Central memory CD4-positive, alpha-beta T cell (primary cell): ENCODE measurements around the gene KRTAP10-8.
"Not testable (repeated sequence)": the region's sequence is repeated elsewhere in the genome, so short reads cannot be mapped to it uniquely, and the experiment has no call there.

Source experiments
- DNase-seq: peaks from one replicate; pipeline ENCODE4 v3.0.0; 2022

Gene KRTAP10-8

GRCh38 chr21:44599264-44600029, 12.4 kb upstream of the KRTAP10-8 start:
- no peak for DNase-seq

DNA sequence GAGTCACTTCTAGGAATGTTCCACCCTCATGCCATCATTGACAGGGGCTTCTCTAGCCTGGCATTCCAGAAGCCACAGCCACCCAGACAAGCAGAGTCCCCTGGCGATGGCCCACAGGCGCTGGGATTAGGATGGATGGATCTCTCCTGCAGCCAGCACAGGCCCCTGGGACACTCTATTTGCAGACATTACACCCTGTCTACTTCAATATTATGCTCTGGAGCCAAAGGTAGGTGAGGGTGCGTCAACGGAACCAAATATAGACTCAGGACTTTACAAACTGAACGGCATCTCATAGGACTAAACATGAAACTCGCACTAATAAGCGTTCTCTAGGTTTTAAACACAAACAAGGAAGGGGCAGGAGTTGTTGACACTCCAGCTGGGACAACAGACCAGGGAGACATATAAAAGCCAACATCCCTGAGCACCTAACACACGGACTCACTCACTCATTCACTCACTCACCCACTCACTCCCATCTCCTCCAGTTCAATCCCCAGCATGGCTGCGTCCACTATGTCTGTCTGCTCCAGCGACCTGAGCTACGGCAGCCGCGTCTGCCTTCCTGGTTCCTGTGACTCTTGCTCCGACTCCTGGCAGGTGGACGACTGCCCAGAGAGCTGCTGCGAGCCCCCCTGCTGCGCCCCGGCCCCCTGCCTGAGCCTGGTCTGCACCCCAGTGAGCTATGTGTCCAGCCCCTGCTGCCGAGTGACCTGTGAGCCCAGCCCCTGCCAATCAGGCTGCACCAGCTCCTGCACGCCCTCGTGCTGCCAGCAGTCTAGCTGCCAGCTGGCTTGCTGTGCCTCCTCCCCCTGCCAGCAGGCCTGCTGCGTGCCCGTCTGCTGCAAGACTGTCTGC, 11.5 kb upstream of the KRTAP10-8 start, which contains the start of gene KRTAP10-7:
KRTAP10-7 (plus strand) TSS at position 480 of the 861 bp plus-strand sequence; CDS start at position 505, 25 bp downstream.
- not testable (repeated sequence) for DNase-seq

DNA sequence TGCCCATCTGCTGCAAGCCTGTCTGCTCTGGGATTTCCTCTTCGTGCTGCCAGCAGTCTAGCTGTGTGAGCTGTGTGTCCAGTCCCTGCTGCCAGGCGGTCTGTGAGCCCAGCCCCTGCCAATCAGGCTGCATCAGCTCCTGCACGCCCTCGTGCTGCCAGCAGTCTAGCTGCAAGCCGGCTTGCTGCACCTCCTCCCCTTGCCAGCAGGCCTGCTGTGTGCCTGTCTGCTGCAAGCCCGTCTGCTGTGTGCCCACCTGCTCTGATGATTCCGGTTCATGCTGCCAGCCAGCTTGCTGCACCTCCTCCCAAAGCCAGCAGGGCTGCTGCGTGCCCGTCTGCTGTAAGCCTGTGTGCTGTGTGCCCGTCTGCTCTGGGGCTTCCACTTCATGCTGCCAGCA, 10.8 kb upstream of the KRTAP10-8 start:
- not testable (repeated sequence) for DNase-seq

DNA sequence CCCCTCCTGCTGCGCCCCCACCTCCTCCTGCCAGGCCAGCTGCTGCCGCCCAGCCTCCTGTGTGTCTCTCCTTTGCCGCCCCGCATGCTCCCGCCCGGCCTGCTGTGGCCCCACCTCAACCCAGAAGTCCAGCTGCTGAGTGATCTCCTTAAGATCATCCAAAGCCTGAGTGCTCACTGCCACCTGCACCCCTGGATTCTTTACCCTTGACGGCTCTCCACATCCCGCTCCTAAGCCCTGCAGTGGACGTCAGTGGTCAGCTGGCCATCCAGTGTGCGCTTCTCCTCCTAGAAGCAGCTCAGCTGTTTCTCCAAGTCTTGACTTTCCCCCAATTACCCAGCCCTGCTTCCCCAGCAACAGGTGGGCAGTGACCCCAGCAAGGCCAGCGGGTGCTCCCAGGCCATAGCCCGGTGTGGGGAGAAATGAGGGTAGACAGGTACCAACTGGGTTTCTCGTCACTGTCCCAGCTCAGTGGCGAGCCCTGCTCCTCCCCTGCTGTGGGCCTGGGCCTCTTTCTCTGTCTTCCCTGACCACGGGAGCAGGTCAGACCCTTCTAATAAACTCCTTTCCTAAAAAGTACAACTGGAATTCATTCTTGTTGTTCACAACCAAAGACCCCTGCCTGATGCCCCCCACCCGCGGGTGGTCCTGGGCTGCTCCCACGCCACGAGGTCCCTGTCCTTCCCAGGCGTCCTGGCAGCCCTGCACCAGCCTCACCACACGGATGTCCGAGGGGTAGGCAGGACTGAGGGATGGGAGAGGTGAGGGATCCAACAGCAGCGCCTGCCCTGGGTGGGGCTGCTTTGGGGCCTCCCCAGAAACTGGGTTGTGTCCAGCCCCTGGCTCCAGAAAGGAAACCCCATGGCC, 10.1 kb upstream of the KRTAP10-8 start:
- no peak for DNase-seq

GRCh38 chr21:44602463-44602850, 9.4 kb upstream of the KRTAP10-8 start:
- DNase-seq, result no peak

DNA sequence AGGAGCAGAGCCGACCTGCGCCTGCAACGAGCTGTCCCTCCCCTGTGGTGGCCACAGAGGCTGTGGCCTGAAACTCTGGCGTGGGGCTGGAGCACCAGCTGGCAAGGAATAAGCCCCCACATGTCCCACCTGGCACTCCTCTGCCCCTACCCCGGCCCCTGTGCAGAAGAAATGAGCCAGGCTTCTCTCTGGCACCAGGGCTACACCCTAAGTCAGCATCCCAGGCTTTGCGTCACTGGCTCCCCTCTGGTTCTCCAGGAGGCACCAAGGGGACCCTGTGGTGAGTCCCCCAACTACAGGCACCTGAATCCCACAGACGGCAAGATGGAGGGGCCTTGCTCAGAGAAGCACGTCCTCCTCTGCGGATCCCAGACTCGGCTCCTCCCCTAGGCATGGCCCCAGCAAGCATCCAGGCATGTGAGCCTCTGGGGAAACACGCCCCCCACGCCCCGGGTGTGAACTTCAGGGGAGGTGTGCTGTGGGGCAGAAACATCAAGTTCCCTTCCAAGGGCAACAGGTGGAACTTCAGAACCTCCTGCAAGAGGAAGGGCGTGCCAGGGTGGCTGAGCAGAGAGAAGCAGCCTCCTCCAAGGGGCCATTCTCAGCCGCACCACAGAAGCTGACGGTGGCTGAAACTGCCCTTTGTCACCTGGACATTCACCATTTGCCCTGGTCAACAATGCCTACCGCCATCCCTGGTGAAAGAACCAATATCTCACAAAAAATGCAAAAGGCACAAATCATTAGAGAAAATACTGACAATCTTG, 8.6 kb upstream of the KRTAP10-8 start:
- DNase-seq, result no peak

GRCh38 chr21:44603911-44604310, 8.0 kb upstream of the KRTAP10-8 start:
- DNase-seq, result no peak

GRCh38 chr21:44606495-44606894, 5.4 kb upstream of the KRTAP10-8 start:
- no peak for DNase-seq

GRCh38 chr21:44609193-44609592, 2.7 kb upstream of the KRTAP10-8 start:
- no peak for DNase-seq

- not testable (repeated sequence) for DNase-seq
These were observed 1.6 kb upstream of the KRTAP10-8 start for GRCh38 chr21:44610157-44610843.

GRCh38 chr21:44611551-44611950, 328 bp upstream of the KRTAP10-8 start:
- DNase-seq, result no peak

DNA sequence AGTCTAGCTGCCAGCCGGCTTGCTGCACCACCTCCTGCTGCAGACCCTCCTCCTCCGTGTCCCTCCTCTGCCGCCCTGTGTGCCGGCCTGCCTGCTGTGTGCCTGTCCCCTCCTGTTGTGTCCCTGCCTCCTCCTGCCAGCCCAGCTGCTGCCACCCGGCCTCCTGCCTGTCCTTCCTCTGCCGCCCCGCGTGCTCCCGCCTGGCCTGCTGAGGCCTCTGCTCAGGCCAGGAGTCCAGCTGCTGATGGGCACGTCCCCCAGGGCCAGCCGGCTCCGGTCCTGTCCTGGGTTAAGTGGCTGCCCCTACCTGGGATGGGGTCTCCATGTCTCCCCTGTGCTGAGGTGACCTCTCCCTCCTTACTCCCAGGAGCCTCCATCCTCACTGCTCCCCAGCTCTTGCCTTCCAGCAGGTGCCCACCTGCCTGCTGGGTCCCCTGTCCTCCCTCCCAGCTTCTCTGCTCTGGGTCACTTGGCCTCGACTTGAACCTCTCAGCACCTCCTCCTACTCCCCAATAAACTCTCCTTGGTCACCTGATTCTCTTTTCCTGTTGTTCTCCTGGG, 870 bp downstream of the KRTAP10-8 start:
- DNase-seq, result no peak

DNA sequence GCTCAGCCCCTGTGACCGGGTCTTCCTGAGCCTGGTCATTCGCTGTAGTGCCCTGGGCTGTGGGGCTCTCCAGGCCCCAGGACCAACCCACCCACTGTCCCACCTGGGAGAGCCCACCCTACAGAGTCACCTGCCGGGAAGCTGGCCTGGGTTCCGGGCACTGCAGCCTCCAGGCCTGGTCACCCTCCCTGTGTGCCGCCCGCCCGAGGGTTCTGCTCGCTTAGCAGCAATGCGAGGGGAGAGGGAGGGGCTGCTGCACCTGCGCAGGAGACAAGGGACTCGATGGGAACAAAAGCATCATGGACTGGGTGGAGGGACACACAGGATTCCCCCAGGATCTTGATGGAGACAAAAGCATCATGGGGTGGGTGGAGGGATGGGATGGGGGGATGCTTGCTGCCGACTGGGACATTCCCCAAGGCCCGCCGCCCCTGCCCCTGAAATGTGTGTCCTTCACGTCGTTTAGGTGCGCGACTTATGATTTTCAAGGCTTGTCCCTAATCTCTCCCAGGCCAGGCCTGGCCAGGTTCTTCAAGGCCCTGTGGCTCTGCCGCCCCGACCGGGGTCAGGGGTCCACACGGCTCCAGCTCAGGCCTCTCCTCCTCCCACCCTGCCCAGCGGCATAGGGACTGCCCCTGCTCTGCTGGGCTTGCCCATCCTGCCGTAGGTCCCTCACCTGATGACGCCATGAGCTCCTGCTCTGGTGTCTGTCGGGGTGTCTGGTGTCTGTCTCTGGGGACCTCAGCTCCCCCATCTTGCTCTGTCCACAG, 1.7 kb downstream of the KRTAP10-8 start:
- no peak for DNase-seq

- DNase-seq, result no peak
These were observed 2.3 kb downstream of the KRTAP10-8 start for GRCh38 chr21:44614161-44614631.

- no peak for DNase-seq
These were observed 3.1 kb downstream of the KRTAP10-8 start for GRCh38 chr21:44614961-44615391.

DNA sequence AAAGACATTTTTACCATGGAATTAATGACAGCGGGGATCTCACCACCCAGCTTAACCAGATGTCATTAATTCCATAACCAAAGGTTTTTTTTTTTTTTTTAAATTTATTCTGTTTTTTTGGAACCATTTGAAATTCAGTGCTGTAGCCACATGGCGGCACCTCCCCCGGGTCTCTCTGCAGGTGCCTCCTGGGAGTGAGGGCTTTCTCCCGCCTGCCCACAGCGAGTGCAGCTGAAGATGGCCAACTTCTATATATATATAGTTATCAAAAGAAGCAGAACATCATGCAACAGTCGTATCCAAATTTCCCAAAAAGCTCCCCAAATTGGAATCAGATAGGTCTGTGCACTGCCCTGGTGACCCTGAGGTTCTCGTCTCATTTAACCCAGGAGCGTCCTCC, 3.6 kb downstream of the KRTAP10-8 start:
- DNase-seq, result no peak

DNA sequence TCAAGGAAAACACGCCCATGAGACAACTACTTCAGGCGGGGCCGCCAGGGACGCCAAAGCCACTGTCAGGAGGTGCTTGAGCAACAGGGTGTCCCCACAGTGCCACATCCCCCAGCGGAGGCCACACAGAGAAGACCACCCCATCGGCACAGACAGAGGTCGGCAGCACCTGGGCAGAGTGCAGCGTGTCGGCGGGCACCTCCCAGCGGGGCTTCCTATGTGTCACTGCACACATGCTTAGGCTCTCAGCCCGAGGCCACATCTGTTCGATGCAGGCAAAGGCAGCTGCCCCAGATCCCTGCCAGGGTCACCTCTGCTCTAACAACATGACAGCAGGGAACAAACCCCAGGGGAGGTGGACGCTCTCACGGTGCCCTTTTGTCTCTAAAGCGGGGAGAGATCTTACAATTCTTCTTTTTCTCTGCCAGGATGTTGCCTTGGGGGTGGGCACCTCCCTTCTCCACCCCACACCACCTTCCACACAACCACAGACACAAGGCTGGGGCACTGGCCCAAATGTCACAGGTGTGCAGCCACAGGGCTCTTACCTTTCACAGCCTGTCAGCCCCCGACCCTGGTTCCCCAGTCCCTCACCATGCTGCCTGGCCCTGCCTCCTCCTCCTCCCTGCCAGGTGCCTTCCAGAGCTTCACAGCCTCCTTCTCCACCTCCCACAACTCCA, 4.2 kb downstream of the KRTAP10-8 start:
- DNase-seq, result no peak

- DNase-seq, result no peak
These were observed 4.7 kb downstream of the KRTAP10-8 start for GRCh38 chr21:44616591-44616926.

- no peak for DNase-seq
These were observed 5.2 kb downstream of the KRTAP10-8 start for GRCh38 chr21:44617071-44617501.

DNA sequence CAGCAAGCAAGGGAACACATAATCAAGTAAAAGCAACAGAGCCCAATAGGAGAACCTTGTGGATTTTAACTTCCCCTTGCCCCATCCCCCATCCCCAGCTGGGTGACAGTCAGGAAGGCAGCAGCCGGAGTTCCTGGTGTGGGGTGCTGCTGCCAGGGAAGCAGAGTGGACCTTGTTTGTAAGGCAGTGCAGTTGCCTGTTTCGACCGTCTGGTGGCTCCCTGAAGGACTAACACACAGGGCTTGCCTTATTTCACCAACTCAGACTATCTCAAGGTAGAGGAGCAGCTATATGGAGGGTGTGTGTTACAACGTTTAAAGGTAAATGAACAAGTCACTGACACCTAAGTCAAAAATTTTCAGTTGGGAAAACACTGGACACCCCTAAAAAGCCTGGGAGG, 6.6 kb downstream of the KRTAP10-8 start:
- no peak for DNase-seq
